ENCODE results near the gene SMC4.
"Not testable (repeated sequence)": the region's sequence is repeated elsewhere in the genome, so short reads cannot be mapped to it uniquely, and the experiment has no call there.

Gene SMC4

GRCh38 chr3:160447544-160447943 lies 48.1 kb downstream of the SMC4 start:
- DNase-seq: no peak

- peak in 3 of 6 experiments; percentile 25 to 53 (median 34) for DNase-seq
These were observed 49.6 kb downstream of the SMC4 start for GRCh38 chr3:160448845-160449635.

GRCh38 chr3:160449636-160450598 lies 50.5 kb downstream of the SMC4 start, which contains the start of gene TRIM59:
TSS of gene TRIM59 (minus strand) at chr3:160449786. CDS start at chr3:160439183, 10,603 bp downstream.
- DNase-seq: peak; percentile 84 to 95 (median 92)

GRCh38 chr3:160450846-160451245 lies 51.4 kb downstream of the SMC4 start:
- DNase-seq: no peak

- no peak for DNase-seq
These were observed 52.2 kb downstream of the SMC4 start for GRCh38 chr3:160451602-160452001.

- not testable (repeated sequence) for DNase-seq
These were observed 52.8 kb downstream of the SMC4 start for GRCh38 chr3:160452251-160452650.

GRCh38 chr3:160454995-160455394 lies 55.5 kb downstream of the SMC4 start:
- no peak for DNase-seq

- DNase-seq: no peak
These were observed 56.4 kb downstream of the SMC4 start for GRCh38 chr3:160455846-160456245.

- no peak for DNase-seq
These were observed 58.7 kb downstream of the SMC4 start for GRCh38 chr3:160458151-160458550.

- DNase-seq: no peak
These were observed 60.1 kb downstream of the SMC4 start for GRCh38 chr3:160459450-160459970.

GRCh38 chr3:160460033-160460432 lies 60.6 kb downstream of the SMC4 start:
- no peak for DNase-seq

GRCh38 chr3:160464321-160464720 lies 64.9 kb downstream of the SMC4 start:
- no peak for DNase-seq

- DNase-seq: no peak
These were observed 65.5 kb downstream of the SMC4 start for GRCh38 chr3:160464971-160465370.

- DNase-seq: no peak
These were observed 70.7 kb downstream of the SMC4 start for GRCh38 chr3:160470181-160470580.

- DNase-seq: no peak
These were observed 72.4 kb downstream of the SMC4 start for GRCh38 chr3:160471892-160472291.

GRCh38 chr3:160472344-160472743 lies 72.9 kb downstream of the SMC4 start:
- no peak for DNase-seq

GRCh38 chr3:160473221-160473620 lies 73.8 kb downstream of the SMC4 start:
- DNase-seq: no peak

GRCh38 chr3:160473978-160474377 lies 74.5 kb downstream of the SMC4 start:
- no peak for DNase-seq

- no peak for DNase-seq
These were observed 75.0 kb downstream of the SMC4 start for GRCh38 chr3:160474416-160474838.

GRCh38 chr3:160475153-160475552 lies 75.7 kb downstream of the SMC4 start:
- DNase-seq: no peak

- no peak for DNase-seq
These were observed 76.4 kb downstream of the SMC4 start for GRCh38 chr3:160475884-160476283.

GRCh38 chr3:160477750-160478149 lies 78.3 kb downstream of the SMC4 start:
- DNase-seq: no peak

GRCh38 chr3:160478338-160478737 lies 78.9 kb downstream of the SMC4 start:
- no peak for DNase-seq

Measured in stimulated activated naive CD4-positive, alpha-beta T cell (primary cell).